SK-MEL-5 (cell line): ENCODE results near the gene PCSK2. TPM values are rescaled to one million over a fixed set of nuclear protein-coding genes. Genes with fewer than 3 reads are reported as not detected.
"Not testable (repeated sequence)": the region's sequence is repeated elsewhere in the genome, so short reads cannot be mapped to it uniquely, and the experiment has no call there.

ENCODE experiments used
- DNase-seq: peaks from one replicate; pipeline ENCODE4 v3.0.0-alpha.2; 2016; ENCODE audit warnings: low read depth, low spot score
- in situ Hi-C: cut with HindIII; loops from 2 replicates; pipeline ENCODE4 v1.10.0; 2016; ENCODE audit warnings: low sequenced_read_pairs, high pct_unique_total_duplicates, low pct_unique_long_range_greater_than_20kb
- polyA plus RNA-seq, 2 experiments: library from polyadenylated mRNA; depleted of rRNA; stranded (reverse); fragments of >200 nt; gene quantifications; 2 replicates each; pipeline ENCODE4 v1.2.3, GENCODE V29; 2015
- total RNA-seq: library from RNA; depleted of rRNA; stranded (reverse); fragments of >200 nt; shearing (Covaris generic); gene quantifications from 2 replicates; pipeline ENCODE4 v1.2.3, GENCODE V29; 2014; rRNA removed

Gene PCSK2
- total RNA-seq = 0.63 TPM in 1 of 2 replicates, not detected in the other
- polyA plus RNA-seq (2015; cell fraction: cytosol; rRNA removed) = 0.04 TPM in 1 of 2 replicates, not detected in the other
- not detected in 2 replicates for polyA plus RNA-seq (2015; cell fraction: nucleus; rRNA removed)

GRCh38 chr20:17226410-17227218 is at the start of gene PCSK2:
PCSK2 (plus strand) TSS chr20:17227040; CDS start chr20:17227306, 266 bp downstream.
- DNase-seq = peak; percentile 80
- in situ Hi-C loops = no loop called here

- no peak for DNase-seq
Observed at GRCh38 chr20:17177341-17177740, 49.5 kb upstream of the PCSK2 start.

GRCh38 chr20:17179840-17180239 is 47.0 kb upstream of the PCSK2 start:
- DNase-seq = no peak
- in situ Hi-C loops = no loop called here

More at GRCh38 chr20:17177341-17177740, 49.5 kb upstream of the PCSK2 start:
- in situ Hi-C loops = no loop called here

DNA sequence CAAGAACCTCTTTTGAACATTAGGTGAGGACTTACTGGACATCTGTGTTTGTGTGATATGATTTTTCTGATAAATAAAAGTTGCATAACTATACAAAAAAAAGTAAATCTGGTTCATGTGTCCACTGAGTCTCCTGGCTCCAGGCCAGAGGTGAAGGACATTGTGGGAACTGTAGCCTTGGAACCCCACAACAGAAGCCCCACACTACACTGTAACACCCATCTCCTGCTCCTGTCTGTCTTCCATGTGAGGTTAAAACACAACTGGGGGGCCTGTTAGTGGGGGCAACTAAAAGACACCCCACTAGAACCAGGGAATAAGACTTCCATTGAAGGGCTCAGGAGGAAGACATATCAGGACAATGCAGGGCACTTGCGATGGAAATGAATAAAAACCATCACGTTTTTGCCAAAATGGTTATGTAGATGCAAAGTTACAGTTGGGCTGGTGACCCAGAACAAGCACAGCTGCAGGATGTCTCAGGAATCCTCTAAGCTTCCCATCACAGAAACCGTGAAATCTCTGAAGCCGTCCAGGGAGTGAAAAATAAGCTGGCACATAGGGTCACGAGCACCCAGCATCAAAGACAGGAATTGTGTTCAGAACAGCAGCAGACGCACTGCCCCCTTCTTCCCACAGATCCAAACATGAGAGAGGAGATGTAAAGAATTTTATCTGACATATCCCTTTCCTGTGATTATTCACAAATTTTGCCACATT is 36.7 kb upstream of the PCSK2 start:
- DNase-seq = peak; percentile 67
- in situ Hi-C loops = no loop called here

- no peak for DNase-seq
- in situ Hi-C loops = no loop called here
Observed at GRCh38 chr20:17197041-17197440, 29.8 kb upstream of the PCSK2 start.

DNA sequence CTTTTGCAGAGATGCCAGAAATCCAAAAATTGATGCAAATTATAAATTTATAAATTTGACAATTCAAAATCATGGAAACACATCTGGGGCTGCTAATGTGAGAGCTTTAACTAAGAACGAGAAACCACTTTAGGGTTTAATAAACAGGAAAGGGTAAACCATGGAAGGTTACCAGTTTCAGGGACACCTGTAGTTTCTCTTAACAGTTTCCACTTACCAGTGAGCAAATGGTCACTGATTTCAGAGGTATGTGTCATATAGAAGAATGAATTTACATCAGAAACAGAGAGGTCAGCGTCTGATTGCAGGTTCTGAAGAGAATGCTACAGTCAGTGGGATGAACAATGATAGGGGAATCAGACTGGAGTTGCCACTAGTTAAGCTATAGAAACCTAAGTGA is 24.8 kb upstream of the PCSK2 start:
- no peak for DNase-seq
- in situ Hi-C loops = no loop called here

GRCh38 chr20:17202673-17203072 is 24.2 kb upstream of the PCSK2 start:
- in situ Hi-C loops = no loop called here
- DNase-seq = no peak

- in situ Hi-C loops = no loop called here
- no peak for DNase-seq
Observed at GRCh38 chr20:17205084-17205813, 21.6 kb upstream of the PCSK2 start.

DNA sequence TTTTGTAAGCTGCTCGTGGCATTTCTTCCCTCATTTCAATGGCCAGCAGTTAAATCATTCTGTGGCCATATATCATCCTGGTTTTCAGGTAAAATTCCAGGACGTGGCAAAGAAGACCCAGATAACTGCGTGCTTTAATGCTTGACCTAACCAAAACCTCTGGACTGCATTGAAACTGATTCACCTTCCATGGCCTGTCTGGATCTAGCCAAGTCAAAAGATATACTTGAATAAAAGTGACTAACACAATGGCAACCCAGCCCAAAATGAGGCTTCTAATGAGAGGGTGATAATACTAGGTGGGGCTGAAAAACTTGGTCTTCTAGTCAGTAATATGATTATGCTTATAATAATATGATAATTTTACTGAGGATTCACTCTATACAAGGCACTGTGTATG is 16.5 kb upstream of the PCSK2 start:
- no peak for DNase-seq
- in situ Hi-C loops = no loop called here

DNA sequence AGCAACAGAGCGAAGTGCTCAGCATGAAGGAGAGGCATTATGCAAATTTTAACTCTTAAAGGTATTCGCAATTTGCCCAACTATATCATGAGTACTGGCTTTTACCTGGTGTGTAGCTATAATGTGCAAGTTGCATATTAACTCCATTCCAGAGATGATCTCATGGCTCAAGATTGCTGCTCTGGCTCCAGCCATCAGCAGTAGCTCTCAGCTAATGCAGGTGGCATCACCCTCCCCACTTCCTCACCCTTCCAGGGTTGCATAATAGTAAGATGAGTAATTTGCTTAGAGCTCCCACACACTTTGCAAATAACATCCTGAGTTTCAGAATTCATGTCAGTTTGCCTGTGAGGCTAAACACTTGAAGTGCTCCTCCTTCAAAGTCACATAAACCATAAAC is 15.9 kb upstream of the PCSK2 start:
- in situ Hi-C loops = no loop called here
- no peak for DNase-seq

- in situ Hi-C loops = no loop called here
- no peak for DNase-seq
Observed at GRCh38 chr20:17215167-17215566, 11.7 kb upstream of the PCSK2 start.

GRCh38 chr20:17219856-17220255 is 7.0 kb upstream of the PCSK2 start:
- DNase-seq, in situ Hi-C loops: not testable (repeated sequence)

GRCh38 chr20:17223553-17223952 is 3.3 kb upstream of the PCSK2 start:
- no peak for DNase-seq
- in situ Hi-C loops = no loop called here

GRCh38 chr20:17225851-17226409 is 910 bp upstream of the PCSK2 start:
- no peak for DNase-seq
- in situ Hi-C loops = no loop called here

DNA sequence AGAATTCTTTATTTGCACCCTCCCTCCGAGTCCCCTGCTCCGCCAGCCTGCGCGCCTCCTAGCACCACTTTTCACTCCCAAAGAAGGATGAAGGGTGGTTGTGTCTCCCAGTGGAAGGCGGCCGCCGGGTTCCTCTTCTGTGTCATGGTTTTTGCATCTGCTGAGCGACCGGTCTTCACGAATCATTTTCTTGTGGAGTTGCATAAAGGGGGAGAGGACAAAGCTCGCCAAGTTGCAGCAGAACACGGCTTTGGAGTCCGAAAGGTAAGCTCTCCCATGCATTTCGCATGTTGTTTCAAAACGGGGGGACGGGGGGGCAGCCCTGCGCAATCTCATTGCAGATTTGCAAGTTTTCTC is 357 bp downstream of the PCSK2 start:
- in situ Hi-C loops = no loop called here
- DNase-seq = no peak

- no peak for DNase-seq
- in situ Hi-C loops = no loop called here
Observed at GRCh38 chr20:17227669-17228623, 1.1 kb downstream of the PCSK2 start.

DNA sequence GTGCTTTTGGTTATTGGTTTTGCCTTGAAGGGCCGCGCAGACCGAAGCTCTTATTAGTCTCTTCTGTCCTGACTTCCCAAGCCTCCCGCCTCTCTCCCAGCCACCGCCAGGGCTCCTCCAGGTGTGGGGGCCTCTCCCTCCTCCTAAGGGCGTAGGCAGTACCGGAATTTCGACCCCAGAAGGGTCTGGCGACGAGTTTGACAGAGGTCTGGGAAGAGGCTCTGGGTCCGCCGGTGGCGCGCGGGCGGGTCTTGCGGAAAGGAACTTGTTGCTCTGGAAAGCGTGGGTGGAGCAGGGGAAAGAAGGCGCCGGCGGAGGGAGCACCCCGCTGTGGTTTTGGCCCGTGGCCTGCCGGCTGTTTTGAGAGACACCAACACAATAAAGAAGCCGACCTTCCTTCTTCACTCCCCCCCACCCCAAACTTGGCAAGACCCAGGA is 1.8 kb downstream of the PCSK2 start:
- DNase-seq = no peak
- in situ Hi-C loops = no loop called here
